GM12878 (cell line): ENCODE data around the gene CLASRP. TPM values are rescaled to one million over a fixed set of nuclear protein-coding genes. Genes with fewer than 3 reads are reported as not detected.

Source experiments
- ASH2L ChIP-seq: fragments of 300-600, 200-600 bp; sonication (generic); IDR thresholded peaks from 2 replicates; pipeline ENCODE4 v1.6.1; 2017; ENCODE audit warnings: low read depth, mild to moderate bottlenecking, borderline replicate concordance
- EGR1 ChIP-seq, 2 experiments: IDR thresholded peaks; 1 replicate in 1 of 2; 2 replicates in 1 of 2; pipeline ENCODE4 v1.6.1; 2011 to 2012; ENCODE audit warnings: low read depth in 2 of 2, low read length in 2 of 2, borderline replicate concordance in 1 of 2, mild to moderate bottlenecking in 1 of 2, moderate library complexity in 1 of 2
- KAT2A ChIP-seq: conservative IDR thresholded peaks from 2 replicates; pipeline ENCODE4 v1.6.1; 2011; ENCODE audit warnings: low read depth, low read length; ENCODE audit not compliant: control insufficient read depth
- NR2C1 ChIP-seq: fragments of 450-650 bp; IDR thresholded peaks from 2 replicates; pipeline ENCODE4 v1.6.1; 2017; ENCODE audit warnings: antibody characterized with exemption, mild to moderate bottlenecking, moderate library complexity
- PML ChIP-seq: IDR thresholded peaks from 2 replicates; pipeline ENCODE4 v1.6.1; 2012; ENCODE audit warnings: low read length, inconsistent platforms
- PRDM15 ChIP-seq: fragments of 450-650 bp; formaldehyde crosslinking; IDR thresholded peaks from 2 replicates; pipeline ENCODE4 v1.4.0; 2020; ENCODE audit warnings: mild to moderate bottlenecking, moderate library complexity
- RAD51 ChIP-seq: fragments of 450-650 bp; IDR thresholded peaks from 2 replicates; pipeline ENCODE4 v1.6.1; 2016; ENCODE audit warnings: moderate library complexity, mild to moderate bottlenecking, inconsistent platforms
- RBBP5 ChIP-seq: fragments of 200-600 bp; sonication (generic); conservative IDR thresholded peaks from 2 replicates; pipeline ENCODE4 v1.6.1; 2016
- RELA ChIP-seq: fragments of 450-650 bp; IDR thresholded peaks from 2 replicates; pipeline ENCODE4 v1.8.0; 2014; ENCODE audit warnings: borderline replicate concordance; ENCODE audit not compliant: partially characterized antibody
- RFX5 ChIP-seq: IDR thresholded peaks from 2 replicates; pipeline ENCODE4 v1.6.1; 2011; ENCODE audit warnings: low read depth, low read length, improper control_type of control experiment
- RUNX3 ChIP-seq: IDR thresholded peaks from 2 replicates; pipeline ENCODE4 v1.6.1; 2012; ENCODE audit warnings: low read length, inconsistent platforms
- SIN3A ChIP-seq: IDR thresholded peaks from 2 replicates; pipeline ENCODE4 v1.6.1; 2012; ENCODE audit warnings: low read depth, low read length, improper control_type of control experiment
- SIX5 ChIP-seq: IDR thresholded peaks from 2 replicates; pipeline ENCODE4 v1.6.1; 2011; ENCODE audit warnings: mild to moderate bottlenecking, low read depth, low read length, moderate library complexity; ENCODE audit not compliant: severe bottlenecking
- SMC3 ChIP-seq: IDR thresholded peaks from 2 replicates; pipeline ENCODE4 v1.6.1; 2011; ENCODE audit warnings: low read length, improper control_type of control experiment, borderline replicate concordance
- SREBF1 ChIP-seq: IDR thresholded peaks from 2 replicates; pipeline ENCODE4 v1.6.1; 2012; ENCODE audit warnings: mild to moderate bottlenecking, low read length
- TCF12 ChIP-seq: IDR thresholded peaks from 2 replicates; pipeline ENCODE4 v1.6.1; 2011; ENCODE audit warnings: low read depth, mild to moderate bottlenecking, low read length
- ZNF217 ChIP-seq: fragments of 450-650 bp; IDR thresholded peaks from 2 replicates; pipeline ENCODE4 v1.6.1; 2017; ENCODE audit warnings: antibody characterized with exemption, mild to moderate bottlenecking
- ZNF274 ChIP-seq: IDR thresholded peaks from one replicate; pipeline ENCODE4 v1.8.0; 2011; ENCODE audit not compliant: insufficient read length, insufficient read depth
- ZNF384 ChIP-seq: IDR thresholded peaks from 2 replicates; pipeline ENCODE4 v1.6.1; 2012; ENCODE audit warnings: low read depth, mild to moderate bottlenecking, low read length, improper control_type of control experiment, borderline replicate concordance
- polyA plus RNA-seq, 11 experiments: library from polyadenylated mRNA; depleted of rRNA in 4 of 11; unstranded in 6 of 11; stranded (reverse) in 5 of 11; fragments of >200 nt; fragmentation: Nextera tagmentation in 4 of 11; fragmentation: Illumina TruSeq in 1 of 11; extraction: Ambion mirVana in 4 of 11; extraction: Trizol in 1 of 11; gene quantifications; 1 replicate in 1 of 11; 2 replicates in 10 of 11; pipeline versions ENCODE4 v1.2.1 to v1.2.3, GENCODE V29; 2011 to 2016; ENCODE audit warnings: inconsistent platforms in 2 of 11, missing spikeins in 2 of 11, low read depth in 1 of 11
- total RNA-seq, 4 experiments: library from RNA; depleted of rRNA in 3 of 4; stranded (reverse); fragments of >200 nt in 3 of 4; fragmentation: Illumina TruSeq in 1 of 4; extraction: Trizol in 1 of 4; gene quantifications; 2 replicates each; pipeline versions ENCODE4 v1.2.1 to v1.2.3, GENCODE V29; 2013 to 2021
- TF ChIP-seq, protein P1 (sequence below): IDR thresholded peaks from 2 replicates; pipeline ENCODE4 v1.6.1; 2012; ENCODE audit warnings: mild to moderate bottlenecking, low read depth, low read length

CLASRP gene
- total and polyA plus RNA-seq, 10 of the 15 experiments (the other 5 are each of a cell fraction or from before 2014, with no cell fraction given), result 0.68 to 75.8 (median 30.2) TPM

GRCh38 chr19:45075301-45076028, 36.6 kb downstream of the CLASRP start (continued):
- TF ChIP-seq SIX5 (no peak), PML (0 out of 2 replicates have a peak, but pooled peaks have one; percentile 26), RAD51 (no peak), ZNF217 (0 out of 2 replicates have a peak, but pooled peaks have one; percentile 47), SMC3 (0 out of 2 replicates have a peak, but pooled peaks have one; percentile 15), SREBF1 (no peak), KAT2A (no peak), SIN3A (peak; percentile 73), RFX5 (no peak), PRDM15 (CRISPR knock-in tag) (no peak), RELA (no peak), EGR1 (IDR thresholded peaks at IDR 0.05; ENCODE audit: borderline replicate concordance in 1 of 2, low read depth in 2 of 2, low read length in 2 of 2) (peak in 1 of 2 experiments; percentile 37; a peak in 1 of 3 replicates), TCF12 (peak; percentile 98), NR2C1 (peak; percentile 38; the same call in 1 of the 2 replicates), RBBP5 (no peak), ZNF384 (no peak), RUNX3 (peak; percentile 81), ZNF274 (no peak), ASH2L (0 out of 2 replicates have a peak, but pooled peaks have one; percentile 5)
- TF ChIP-seq, protein P1, sequence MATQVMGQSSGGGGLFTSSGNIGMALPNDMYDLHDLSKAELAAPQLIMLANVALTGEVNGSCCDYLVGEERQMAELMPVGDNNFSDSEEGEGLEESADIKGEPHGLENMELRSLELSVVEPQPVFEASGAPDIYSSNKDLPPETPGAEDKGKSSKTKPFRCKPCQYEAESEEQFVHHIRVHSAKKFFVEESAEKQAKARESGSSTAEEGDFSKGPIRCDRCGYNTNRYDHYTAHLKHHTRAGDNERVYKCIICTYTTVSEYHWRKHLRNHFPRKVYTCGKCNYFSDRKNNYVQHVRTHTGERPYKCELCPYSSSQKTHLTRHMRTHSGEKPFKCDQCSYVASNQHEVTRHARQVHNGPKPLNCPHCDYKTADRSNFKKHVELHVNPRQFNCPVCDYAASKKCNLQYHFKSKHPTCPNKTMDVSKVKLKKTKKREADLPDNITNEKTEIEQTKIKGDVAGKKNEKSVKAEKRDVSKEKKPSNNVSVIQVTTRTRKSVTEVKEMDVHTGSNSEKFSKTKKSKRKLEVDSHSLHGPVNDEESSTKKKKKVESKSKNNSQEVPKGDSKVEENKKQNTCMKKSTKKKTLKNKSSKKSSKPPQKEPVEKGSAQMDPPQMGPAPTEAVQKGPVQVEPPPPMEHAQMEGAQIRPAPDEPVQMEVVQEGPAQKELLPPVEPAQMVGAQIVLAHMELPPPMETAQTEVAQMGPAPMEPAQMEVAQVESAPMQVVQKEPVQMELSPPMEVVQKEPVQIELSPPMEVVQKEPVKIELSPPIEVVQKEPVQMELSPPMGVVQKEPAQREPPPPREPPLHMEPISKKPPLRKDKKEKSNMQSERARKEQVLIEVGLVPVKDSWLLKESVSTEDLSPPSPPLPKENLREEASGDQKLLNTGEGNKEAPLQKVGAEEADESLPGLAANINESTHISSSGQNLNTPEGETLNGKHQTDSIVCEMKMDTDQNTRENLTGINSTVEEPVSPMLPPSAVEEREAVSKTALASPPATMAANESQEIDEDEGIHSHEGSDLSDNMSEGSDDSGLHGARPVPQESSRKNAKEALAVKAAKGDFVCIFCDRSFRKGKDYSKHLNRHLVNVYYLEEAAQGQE, result 0 out of 2 replicates have a peak, but pooled peaks have one; percentile 14
